NCI-H774 (cell line): ENCODE data around the gene TMC2.

Experiments used
- DNase-seq: peaks from one replicate; lab custom pipeline; 2025; lab: John Stamatoyannopoulos, UW

The TMC2 gene

DNA sequence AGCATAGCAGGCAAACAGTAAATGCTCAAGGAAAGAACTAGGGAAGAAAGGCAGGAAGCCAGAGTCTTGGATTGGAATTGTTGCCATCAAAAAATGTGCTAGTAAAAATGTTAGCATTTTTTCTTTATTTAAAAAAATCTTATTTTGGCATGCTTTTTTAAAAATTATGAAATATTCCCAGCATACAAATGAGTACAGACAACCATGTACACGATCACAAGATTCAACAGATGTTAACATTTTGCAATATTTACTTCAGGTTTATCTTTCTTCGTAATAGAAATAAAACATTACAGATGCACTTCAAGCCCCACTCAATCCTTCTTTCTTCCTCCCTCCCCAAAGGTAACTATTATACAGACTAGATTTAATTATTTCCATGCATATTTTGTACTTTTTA lies 88.7 kb downstream of the TMC2 start:
- DNase-seq: no peak

DNA sequence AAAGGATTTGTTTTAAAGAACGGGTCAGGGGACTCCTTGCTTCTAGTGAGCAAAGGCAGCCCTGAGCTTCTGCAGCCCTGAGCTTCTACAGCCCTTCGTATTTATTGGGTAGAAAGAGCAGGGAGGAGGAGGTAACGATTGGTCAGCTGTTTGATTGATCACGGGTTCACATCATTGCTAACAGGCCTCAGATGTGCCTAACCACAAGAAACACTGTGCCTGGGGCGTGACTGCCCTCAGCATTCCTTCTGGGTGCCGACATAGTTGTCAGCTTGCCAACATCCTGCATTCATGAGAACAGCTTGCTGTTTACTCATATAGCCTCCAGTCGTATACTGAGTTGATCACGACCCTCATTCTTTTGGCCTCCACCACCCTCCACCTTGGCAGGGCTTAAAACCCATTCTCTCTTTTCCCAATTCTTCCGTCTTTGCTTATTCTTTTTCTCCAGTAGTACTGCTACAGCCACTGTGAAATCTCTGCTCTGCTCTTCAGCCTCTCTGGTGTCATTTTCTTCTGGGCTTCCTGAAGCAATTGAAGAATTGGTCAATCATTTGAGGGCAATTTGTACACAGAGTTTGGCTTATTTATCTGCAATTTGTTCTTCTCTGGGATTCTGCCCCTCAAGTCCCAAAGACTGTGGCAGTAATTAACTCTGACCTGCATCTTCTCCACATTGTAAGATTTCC lies 90.6 kb downstream of the TMC2 start:
- no peak for DNase-seq

DNA sequence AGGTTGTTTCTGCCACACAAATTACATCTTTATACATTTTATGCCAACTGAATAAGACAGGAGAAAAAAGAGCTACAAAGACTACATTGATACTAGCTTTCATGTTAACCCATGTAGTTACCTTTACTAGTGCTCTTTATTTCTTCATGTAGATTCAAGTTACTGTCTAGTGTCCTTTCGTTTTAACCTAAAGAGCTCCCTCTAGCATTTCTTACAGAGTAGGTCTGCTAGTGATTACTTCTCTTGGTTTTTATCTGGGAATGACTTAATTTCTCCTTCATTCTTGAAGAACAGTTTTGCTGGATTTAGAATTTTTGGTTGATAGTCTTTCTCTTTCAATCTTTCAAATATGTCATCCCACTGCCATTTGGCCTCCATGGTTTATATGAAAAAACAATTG lies 94.9 kb downstream of the TMC2 start:
- DNase-seq: no peak

DNA sequence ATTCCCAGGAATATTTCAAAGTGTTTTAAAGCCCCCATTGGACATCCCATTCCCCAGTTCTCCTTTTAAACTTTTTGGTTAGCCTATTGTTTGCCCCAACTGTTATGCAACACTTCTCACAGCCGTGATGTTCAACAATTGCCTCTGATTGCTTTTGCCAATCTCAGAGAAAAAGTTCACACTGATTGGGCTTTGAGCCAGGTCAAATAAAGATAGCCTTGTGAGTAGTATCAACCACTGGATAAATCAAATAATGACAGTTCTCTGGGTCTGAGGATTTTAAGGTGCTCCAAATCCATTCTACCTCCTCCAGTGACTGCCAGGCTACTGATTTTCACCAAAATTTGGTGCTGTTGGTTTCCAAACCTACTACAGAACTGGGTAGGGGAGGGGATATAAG lies 97.0 kb downstream of the TMC2 start:
- no peak for DNase-seq

DNA sequence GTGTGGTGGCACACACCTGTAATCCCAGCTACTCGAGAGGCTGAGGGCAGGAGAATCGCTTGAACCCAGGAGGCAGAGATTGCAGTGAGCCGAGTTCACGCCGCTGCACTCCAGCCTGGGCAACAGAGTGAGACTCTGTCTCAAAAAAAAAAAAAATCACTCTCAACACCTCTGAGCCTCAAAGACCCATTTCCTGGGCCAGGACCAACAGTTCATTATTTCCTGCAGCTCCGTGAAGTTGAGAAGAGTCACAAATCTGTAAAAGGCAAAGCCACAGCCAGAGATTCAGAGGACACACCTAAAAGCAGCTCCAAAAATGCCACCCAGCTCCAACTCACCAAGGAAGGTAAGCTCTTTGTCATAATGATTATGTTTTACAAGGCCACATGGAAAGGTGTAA lies 100.9 kb downstream of the TMC2 start:
- no peak for DNase-seq

DNA sequence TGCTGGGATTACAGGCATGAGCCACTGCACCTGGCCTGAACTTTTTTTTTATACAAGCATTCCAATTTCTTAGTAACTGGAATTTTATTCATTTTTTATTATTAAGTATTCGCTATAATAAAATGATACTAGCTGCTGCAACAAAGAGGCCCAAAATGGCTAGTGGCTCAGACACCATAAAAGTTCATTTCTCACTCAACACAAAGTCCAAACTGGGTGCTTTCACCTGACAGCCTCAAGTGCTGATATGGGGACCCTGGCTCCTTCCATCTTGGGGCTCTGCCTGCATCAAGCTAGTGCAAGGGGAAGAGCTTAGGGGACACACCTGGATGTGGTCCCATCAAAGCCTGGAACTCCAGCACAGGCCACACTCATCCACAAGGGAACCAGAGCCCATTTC lies 103.9 kb downstream of the TMC2 start:
- DNase-seq: no peak

DNA sequence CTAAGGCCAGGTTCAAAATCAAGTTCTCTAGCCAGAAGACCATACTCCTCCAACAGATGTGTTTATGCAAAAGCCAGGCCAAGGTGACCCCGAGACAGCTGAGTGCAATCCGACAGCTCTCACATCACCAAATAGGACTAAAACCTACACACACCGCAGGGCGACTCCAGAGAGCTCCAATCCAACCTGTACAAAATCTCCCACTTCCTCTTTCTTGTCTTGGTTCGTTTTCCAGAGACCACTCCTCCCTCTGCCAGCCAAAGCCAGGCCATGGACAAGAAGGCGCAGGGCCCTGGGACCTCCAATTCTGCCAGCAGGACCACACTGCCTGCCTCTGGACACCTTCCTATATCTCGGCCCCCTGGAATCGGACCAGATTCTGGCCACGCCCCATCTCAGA lies 104.5 kb downstream of the TMC2 start:
- no peak for DNase-seq

DNA sequence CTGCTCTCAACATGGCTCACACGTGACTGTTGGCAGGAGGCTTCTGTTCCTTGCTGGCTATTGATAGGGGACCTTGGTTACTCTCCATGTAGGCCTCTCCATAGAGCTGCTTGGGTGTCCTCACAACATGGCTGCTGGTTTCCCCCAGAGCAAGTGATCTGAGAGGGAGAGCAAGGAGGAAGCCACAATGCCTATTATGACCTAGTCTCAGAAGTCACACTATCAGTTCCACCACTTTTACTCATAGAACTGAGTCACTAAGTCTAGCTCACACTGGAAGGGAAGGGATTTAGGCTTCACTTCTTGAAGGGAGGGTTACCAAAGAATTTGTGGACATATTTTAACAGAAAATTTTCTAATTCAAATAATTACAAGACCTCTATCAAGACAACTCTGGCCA lies 107.3 kb downstream of the TMC2 start:
- DNase-seq: no peak

DNA sequence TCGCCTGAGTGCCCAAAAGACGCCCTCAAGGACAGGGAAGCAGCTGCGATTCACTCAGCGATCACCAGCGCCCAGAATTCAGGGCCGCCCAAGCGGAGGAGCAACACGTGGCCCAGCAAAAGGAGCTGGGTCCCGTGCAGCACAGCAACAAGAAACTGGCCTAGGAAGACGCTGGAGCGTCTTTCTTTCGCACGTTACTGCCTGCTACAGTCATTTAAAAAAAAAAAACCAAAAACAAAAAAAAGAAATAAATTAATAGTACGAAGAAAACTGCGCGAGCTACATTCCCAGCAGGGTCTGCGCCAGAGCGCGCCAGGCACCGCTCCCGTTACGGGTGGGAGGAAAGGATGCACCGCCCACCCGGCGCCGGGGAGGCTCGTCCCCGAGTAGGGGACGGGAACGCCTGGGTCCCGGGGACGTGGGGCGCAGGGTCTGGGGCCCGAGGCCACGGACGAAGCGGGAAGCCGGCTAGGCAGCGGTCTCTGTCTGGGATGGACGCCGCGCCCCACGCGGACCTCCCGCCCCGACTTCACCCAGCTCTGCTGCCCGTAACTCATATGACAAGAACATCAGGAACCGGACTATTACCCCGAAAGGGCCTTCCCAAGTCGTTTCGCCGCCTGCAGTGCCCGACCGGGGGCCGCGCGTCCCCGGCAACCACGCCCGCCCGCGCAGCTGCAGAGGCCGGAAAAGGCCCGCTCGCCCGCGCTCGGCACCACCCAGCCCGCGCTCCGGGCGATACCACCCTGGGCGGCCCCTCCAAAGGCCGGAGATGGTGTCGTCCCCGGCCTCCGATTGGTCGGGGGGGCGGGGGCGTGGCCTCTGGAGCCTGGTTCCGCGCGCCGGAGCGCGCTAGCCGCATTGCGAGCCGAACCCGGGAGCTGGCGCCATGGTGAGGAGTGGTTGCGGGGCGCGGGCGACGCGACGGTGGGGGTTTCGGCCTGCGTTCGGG lies 115.7 kb downstream of the TMC2 start, which contains the start of gene NOP56:
NOP56 (plus strand) TSS at position 861 of the 952 bp plus-strand sequence; CDS start at position 890, 29 bp downstream.
- DNase-seq: peak; percentile 92

DNA sequence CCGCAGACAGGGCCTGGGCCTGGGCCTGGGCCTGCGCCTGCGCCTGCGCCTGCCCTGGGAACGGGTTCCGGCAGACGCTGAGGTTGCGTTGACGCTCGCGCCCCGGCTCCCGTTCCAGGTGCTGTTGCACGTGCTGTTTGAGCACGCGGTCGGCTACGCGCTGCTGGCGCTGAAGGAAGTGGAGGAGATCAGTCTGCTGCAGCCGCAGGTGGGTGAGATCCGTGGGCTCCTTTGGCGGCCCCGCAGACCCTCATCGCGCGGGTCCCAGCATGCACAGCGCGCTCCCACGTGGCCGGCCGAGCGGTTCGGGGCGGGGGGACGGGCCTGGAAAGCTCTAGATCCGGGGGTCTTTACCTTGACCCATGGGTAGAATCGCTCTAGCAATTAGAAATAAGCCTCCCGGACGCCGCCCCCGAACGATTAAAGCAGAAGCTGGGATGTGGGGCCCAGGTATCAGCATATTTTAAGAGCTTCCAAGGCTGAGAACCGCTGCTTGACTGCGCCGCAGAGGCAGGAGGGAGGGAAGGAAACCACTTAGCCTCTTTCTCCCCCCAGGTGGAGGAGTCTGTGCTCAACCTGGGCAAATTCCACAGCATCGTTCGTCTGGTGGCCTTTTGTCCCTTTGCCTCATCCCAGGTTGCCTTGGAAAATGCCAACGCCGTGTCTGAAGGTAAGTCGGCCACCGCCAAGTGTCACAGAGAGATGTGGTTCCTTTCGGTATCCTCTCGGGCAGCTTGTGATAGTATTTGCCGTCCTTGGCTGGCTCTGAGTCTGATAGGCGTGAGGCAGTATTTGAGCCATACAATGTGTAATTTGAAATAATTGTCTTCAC lies 116.6 kb downstream of the TMC2 start:
- DNase-seq: peak; percentile 68

DNA sequence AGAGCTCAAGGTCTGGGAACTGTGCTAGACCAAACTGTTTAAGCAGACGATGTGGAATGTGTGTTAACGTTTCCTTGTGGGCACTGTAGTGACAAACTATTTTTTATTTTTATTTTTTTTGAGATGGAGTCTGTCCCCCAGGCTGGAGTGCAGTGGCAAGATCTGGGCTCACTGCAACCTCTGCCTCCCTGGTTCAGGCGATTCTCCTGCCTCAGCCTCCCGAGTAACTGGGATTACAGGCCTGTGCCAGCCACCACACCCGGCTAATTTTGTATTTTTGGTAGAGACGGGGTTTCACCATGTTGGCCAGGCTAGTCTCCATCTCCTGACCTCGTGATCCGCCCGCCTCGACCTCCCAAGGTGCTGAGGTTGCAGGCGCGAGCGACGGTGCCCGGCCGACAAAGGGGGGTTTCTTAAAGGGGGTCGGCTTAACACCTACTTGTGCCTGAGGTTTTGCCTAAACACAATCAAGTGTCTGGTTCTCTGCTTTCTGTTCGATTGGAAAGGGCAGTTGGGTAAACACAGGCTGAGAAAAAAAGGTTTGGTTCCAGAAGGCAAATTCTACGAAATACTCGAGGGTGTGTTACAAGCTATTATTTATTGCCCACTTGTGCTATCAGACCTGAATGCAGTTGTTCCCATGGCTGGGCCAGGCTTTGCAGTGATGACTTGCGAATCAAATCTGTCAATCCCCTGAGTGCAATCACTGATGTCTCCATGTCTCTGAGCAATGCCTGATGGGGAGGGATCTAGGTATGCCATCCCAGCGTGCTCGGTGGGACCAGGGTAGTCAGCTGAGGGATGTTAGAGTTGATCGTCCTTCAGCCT lies 117.4 kb downstream of the TMC2 start:
- DNase-seq: no peak

DNA sequence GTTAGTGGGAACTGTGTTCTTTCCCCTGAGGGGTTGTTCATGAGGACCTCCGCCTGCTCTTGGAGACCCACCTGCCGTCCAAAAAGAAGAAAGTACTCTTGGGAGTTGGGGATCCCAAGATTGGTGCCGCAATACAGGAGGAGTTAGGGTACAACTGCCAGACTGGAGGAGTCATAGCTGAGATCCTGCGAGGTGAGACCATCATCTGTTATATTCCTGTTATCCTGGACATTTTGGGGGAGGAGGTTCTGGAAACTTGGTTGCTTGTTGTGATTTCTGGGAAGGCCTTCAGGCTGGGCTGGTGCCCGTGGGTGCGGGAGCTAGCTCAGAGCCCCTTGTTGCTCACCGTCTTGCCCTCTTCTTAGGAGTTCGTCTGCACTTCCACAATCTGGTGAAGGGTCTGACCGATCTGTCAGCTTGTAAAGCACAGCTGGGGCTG lies 118.0 kb downstream of the TMC2 start:
- DNase-seq: no peak

DNA sequence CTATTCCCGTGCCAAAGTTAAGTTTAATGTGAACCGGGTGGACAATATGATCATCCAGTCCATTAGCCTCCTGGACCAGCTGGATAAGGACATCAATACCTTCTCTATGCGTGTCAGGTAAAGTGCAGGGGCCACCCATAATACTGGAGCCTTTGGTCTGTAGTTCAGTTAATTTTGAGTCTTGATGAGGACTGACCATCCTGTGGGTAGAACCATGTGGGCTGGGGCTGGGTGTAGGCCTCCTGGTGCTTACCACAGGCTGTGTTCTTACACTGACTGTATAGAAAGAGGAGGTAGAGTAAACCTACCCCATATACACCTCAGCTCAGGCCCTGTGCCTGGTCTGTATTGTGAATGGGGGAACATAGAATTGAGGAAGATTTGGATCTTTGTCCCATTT lies 118.5 kb downstream of the TMC2 start:
- no peak for DNase-seq

DNA sequence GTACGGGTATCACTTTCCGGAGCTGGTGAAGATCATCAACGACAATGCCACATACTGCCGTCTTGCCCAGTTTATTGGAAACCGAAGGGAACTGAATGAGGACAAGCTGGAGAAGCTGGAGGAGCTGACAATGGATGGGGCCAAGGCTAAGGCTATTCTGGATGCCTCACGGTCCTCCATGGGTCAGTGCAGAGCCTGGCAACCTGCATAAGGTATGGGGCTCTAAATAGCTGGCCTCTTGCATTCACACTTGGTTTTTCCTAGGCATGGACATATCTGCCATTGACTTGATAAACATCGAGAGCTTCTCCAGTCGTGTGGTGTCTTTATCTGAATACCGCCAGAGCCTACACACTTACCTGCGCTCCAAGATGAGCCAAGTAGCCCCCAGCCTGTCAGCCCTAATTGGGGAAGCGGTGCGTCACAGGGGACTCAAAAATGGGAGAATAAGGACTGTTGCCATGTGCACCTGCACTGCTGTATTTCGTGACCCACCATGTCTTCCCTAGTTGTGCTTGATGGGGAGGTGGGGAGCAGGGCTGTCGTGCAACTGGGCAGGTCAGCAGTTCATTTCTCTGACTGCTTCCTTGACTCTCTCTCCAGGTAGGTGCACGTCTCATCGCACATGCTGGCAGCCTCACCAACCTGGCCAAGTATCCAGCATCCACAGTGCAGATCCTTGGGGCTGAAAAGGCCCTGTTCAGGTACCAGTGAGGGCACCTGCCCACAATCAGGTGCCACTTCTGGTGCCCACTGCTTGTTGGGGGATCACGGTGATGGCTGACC lies 119.2 kb downstream of the TMC2 start:
- no peak for DNase-seq

DNA sequence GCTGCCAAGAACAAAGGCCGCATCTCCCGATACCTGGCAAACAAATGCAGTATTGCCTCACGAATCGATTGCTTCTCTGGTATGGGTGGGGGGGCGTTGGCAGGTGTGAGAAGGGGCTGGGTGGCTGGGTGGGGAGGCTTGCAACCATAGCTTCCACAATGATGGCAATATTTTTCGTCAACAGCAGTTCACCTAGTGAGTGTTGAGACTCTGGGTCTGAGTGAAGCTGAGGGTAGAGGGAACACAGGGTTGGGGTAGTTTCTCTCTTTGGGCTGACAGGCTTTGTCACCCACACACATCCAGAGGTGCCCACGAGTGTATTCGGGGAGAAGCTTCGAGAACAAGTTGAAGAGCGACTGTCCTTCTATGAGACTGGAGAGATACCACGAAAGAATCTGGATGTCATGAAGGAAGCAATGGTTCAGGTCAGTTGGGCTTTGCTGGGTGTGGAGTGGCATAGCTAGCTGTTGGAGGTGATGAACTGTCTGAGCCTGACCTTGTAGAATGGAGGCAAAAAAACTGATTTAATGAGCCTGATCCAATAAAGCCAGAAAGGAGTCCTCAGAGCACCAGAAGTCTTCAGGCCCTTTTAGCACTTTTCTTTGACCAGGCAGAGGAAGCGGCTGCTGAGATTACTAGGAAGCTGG lies 120.2 kb downstream of the TMC2 start:
- no peak for DNase-seq

DNA sequence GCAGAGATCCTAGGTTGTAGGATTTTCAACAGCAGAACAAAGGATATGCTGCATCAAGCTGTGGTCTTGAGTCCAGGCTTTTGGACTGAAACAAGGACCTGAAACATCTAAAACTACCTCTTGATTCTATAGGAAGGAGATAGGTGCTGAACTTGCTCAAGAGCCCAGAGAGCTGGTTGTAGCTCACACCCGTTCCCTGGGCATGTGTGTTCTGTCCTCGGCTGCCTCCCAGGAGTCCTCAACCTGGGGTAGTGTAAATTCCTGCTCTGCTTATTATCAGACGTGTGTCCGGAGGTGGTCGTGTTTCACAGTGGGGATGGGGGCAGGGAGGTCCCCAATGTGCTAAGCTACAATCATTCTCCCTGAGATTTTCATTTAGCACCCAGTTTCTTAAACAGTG lies 120.9 kb downstream of the TMC2 start:
- no peak for DNase-seq

DNA sequence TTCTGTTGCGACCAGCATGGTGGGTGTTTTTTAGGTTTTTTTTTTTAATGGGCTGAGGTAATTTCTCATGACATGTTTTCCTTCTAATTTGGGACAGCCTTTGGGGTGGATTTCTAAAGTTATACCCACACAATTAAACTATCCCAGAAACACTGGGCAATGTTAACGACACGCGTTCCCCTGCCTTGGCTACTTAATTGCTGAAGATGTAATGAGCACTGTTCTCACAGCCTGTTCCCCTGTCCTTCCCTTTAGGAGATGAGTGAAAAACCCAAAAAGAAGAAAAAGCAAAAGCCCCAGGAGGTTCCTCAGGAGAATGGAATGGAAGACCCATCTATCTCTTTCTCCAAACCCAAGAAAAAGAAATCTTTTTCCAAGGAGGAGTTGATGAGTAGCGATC lies 121.3 kb downstream of the TMC2 start:
- DNase-seq: no peak

DNA sequence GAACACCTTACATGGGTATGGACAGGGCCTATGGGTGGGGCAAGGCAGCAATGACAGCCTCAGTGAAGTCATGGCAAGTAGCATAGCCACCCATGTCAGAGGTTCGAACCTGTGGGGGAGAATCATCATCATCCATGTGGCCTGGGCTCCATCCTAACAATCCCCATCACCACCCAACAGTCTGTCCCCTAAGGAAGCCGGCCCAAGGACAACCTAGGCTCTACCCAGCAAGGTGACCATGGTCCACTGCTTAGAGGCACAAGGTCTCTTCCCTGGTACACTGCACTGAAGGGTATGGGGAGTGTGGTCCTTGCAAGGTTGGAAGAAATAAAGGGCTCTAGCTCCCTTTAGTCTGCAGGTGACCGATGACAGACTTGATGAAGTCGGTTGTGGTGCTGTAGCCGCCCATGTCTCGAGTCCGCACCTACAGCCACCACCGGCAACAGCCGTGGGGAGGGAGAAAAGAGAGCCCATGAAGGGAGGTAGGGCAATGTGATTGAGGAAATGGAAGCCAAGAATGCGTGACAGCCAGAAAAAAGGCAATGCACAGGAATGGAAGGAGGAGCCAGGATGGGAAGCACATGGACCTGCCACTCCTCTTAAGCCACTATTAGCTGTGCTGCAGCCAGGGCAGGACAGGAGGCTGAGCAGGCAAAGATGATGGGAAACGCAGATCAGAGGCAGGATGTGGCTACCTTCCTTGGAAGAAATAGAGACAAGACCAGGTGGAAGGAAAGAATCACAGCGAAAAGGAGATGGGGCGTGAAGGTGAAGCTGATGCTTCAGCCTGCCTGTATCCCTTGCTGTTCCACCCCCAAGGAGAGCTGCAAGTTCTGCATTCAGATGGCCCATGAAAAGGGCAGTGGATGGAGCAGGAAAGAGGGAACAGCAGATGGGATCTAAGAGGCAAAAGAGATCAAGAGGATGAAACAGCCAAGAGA lies 122.3 kb downstream of the TMC2 start:
- no peak for DNase-seq

DNA sequence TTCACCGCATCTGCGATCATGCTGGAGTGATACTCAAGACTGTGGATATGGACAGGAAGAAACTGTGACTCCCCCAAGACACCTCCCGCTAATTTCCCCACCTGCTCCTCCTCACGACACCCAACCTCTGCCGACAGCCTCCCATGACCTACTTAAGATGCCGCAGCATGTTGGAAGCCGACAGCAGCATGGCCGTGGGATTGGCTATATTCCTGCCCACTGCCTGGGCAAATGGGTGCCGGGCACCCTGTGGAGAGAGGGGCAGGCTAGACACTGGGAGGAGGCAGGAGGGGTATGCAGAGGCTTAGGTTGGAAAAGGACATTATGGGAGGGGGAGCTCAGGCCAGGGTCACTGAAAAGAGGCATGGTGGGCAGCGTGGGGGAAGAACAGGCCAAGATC lies 123.2 kb downstream of the TMC2 start:
- no peak for DNase-seq
